Lung (tissue), 12 donors: ENCODE measurements around the gene SLC30A7. TPM values are rescaled to one million over a fixed set of nuclear protein-coding genes. Genes with fewer than 3 reads are reported as not detected.

Source experiments
- ATAC-seq: fragments of 200-7000 bp; cut with Tn5 transposase; one replicate; pipeline ENCODE4 v1.9.1; 2020; ENCODE audit warnings: moderate number of reproducible peaks; ENCODE audit not compliant: insufficient read depth, low FRiP score
- DNase-seq, 3 donors: peaks; one replicate each; pipeline ENCODE4 v3.0.0-alpha.2; 2013 to 2017
- H3K27ac ChIP-seq, 2 donors: one replicate each; pipeline ENCODE4 v1.5.1; 2013; ENCODE audit warnings: mild to moderate bottlenecking in 2 of 2, moderate library complexity in 2 of 2, control low read depth in 1 of 2, inconsistent platforms in 1 of 2, low read depth in 1 of 2, low read length in 1 of 2
- H3K27me3 ChIP-seq, 3 donors: one replicate each; pipeline ENCODE4 v1.5.1; 2013; ENCODE audit warnings: low read length in 2 of 3; ENCODE audit not compliant: control insufficient read depth in 3 of 3, insufficient read depth in 3 of 3
- H3K36me3 ChIP-seq, 4 donors: one replicate each; pipeline ENCODE4 v1.5.1; 2013; ENCODE audit warnings: low read length in 4 of 4, mild to moderate bottlenecking in 1 of 4, moderate library complexity in 1 of 4; ENCODE audit not compliant: control insufficient read depth in 4 of 4, insufficient read depth in 4 of 4
- H3K4me1 ChIP-seq, 5 donors: one replicate each; pipeline ENCODE4 v1.5.1; 2013; ENCODE audit warnings: low read length in 5 of 5, mild to moderate bottlenecking in 2 of 5, moderate library complexity in 1 of 5; ENCODE audit not compliant: control insufficient read depth in 5 of 5, insufficient read depth in 5 of 5
- H3K4me3 ChIP-seq: one replicate; pipeline ENCODE4 v1.5.1; 2013; ENCODE audit warnings: mild to moderate bottlenecking, control low read depth, moderate library complexity
- H3K9ac ChIP-seq, 2 donors: one replicate each; pipeline ENCODE4 v1.5.1; 2013; ENCODE audit warnings: low read length in 2 of 2, control low read depth in 1 of 2; ENCODE audit not compliant: insufficient read depth in 1 of 2
- H3K9me3 ChIP-seq, 4 donors: one replicate each; pipeline ENCODE4 v1.5.1; 2013; ENCODE audit warnings: low read length in 3 of 4, mild to moderate bottlenecking in 1 of 4, moderate library complexity in 1 of 4; ENCODE audit not compliant: control insufficient read depth in 4 of 4, insufficient read depth in 3 of 4
- CTCF ChIP-seq: IDR thresholded peaks from 2 replicates; pipeline ENCODE4 v1.5.1; 2012; ENCODE audit warnings: mild to moderate bottlenecking; ENCODE audit errors: control extremely low read depth, extremely low read depth
- WGBS, 2 donors: extraction: QIAGEN DNeasy Blood & Tissue Kit; methylation state at CpG; one replicate each; pipeline ENCODE4 v1.1.7; 2013; 5-methylcytosine and 5-hydroxymethylcytosine counted together
- polyA plus RNA-seq, 2 donors: library from polyadenylated mRNA; stranded (reverse); fragments of 200-250 nt; gene quantifications; one replicate each; pipeline ENCODE4 v1.2.1, GENCODE V29; 2013
- total RNA-seq, 2 donors: library from RNA; depleted of rRNA in 1 of 2; stranded (reverse); fragments of >200 nt in 1 of 2; gene quantifications; one replicate each; pipeline ENCODE4 v1.2.1, GENCODE V29; 2014 to 2021
- donor health status: control.
- donor health status: control.
- donor health status: Bipolar disorder and iron deficiency.
- donor health status: healthy.
- donor health status: DM: yes; HTN: yes; CAD: no.

SLC30A7 gene
- total and polyA plus RNA-seq, 4 donors = 7.6 to 33.9 (median 19.6) TPM

GRCh38 chr1:100971021-100971420, 75.1 kb downstream of the SLC30A7 start:
- H3K36me3 ChIP-seq = peaks cover 6 to 11% (median 8%) of the 10 kb centered on the region in 4 donors
- WGBS, 2 donors = 89 to 93% methylated on average over 1 of the region's 1 CpG
- H3K27me3 ChIP-seq = no peaks in the 10 kb centered on the region
- no peak for ATAC-seq
- no peaks in the 10 kb centered on the region for H3K9me3 ChIP-seq
- no peak overlapping the region for H3K27ac ChIP-seq
- no peak overlapping the region for H3K4me3 ChIP-seq
- peaks cover 0 to 45% (median 7%) of the 10 kb centered on the region in 5 donors for H3K4me1 ChIP-seq
- no peak overlapping the region for H3K9ac ChIP-seq
- DNase-seq = no peak
- no peak for TF ChIP-seq CTCF

DNA sequence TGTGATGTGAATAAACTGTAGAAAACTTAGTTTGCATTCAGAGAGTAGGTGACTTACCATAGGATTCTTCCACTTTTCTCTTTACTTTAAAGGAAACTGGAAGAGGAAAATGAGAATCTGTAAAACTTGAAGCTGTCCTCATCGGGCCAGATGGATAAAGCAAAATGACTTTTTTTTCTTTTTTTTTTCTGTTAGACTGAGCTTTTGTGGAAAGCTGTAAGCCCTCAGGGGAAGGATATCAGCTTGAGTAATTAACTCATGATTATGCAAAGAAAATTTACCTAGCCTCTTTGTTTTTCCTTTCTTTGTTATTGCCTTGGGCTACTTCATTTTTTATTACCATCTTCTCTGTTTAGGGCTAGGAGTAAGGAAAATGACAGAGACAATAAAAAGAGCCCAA, 76.3 kb downstream of the SLC30A7 start:
- no peaks in the 10 kb centered on the region for H3K9me3 ChIP-seq
- no peak overlapping the region for H3K9ac ChIP-seq
- ATAC-seq (no peak), DNase-seq (no peak)
- TF ChIP-seq CTCF = no peak
- H3K4me3 ChIP-seq = no peak overlapping the region
- peaks cover 3 to 8% (median 5%) of the 10 kb centered on the region in 4 donors for H3K36me3 ChIP-seq
- no peak overlapping the region for H3K27ac ChIP-seq
- peaks cover 0 to 57% (median 17%) of the 10 kb centered on the region in 5 donors for H3K4me1 ChIP-seq
- no peaks in the 10 kb centered on the region for H3K27me3 ChIP-seq
- 78 to 84% methylated on average over 1 of the region's 1 CpG for WGBS, 2 donors

DNA sequence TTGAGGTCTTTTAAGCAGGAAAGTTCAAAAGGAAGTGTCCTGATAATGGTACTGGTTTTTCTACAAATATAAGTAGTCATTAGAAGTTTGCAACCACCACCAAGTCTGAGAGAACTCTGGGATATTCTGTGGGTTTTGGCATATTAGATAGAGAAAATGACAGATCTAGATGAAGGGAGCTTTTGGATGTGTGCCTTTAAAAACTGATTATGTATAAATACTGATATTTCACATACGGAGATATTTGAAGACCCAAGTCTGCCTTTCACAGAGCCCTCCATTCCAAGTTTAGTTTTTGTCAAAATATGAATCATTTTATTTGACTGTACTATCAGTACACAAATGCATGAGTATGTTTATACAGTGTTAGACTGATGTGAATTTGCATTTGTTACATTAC, 81.0 kb downstream of the SLC30A7 start:
- no peaks in the 10 kb centered on the region for H3K9me3 ChIP-seq
- TF ChIP-seq CTCF = no peak
- H3K36me3 ChIP-seq = peaks cover 0 to 12% (median 3%) of the 10 kb centered on the region in 4 donors
- H3K4me1 ChIP-seq = peaks cover 0 to 67% (median 15%) of the 10 kb centered on the region in 5 donors
- WGBS, 2 donors = 63 to 79% methylated on average over 1 of the region's 1 CpG
- no peaks in the 10 kb centered on the region for H3K27me3 ChIP-seq
- H3K9ac ChIP-seq = no peak overlapping the region
- no peak overlapping the region for H3K27ac ChIP-seq
- no peak for ATAC-seq
- no peak overlapping the region for H3K4me3 ChIP-seq
- peak in 2 of 3 donors; percentile 86 to 92 for DNase-seq

DNA sequence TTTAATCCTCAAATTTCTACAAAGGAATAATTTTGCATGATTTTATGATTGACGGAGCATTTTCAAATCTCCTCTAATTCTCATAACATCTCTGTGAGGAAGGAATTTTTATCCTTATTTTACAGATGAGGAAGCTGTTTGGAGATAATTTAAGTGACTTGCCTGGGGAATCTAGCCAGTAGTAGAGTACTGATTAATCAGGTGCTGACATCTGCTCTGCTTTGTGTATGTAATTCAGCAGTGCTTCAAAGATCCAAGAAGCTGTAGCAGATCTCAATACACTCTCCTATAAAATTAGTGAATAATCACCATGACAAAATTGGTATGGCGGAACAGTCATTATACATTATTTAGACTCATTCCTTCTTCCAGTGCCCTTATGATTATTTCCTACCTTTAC, 83.7 kb downstream of the SLC30A7 start:
- TF ChIP-seq CTCF = no peak
- DNase-seq = peak; percentile 55 to 98 (median 95)
- Histone ChIP-seq H3K9ac (no peak overlapping the region), H3K4me1 (peaks cover 2 to 87% (median 33%) of the 10 kb centered on the region in 5 donors), H3K9me3 (no peaks in the 10 kb centered on the region), H3K4me3 (no peak overlapping the region), H3K36me3 (peaks cover 2 to 14% (median 6%) of the 10 kb centered on the region in 4 donors), H3K27me3 (no peaks in the 10 kb centered on the region), H3K27ac (no peak overlapping the region)
- 85 to 95% methylated on average over 2 of the region's 2 CpGs for WGBS, 2 donors
- ATAC-seq = no peak
